Osteocyte (in vitro differentiated cells): ENCODE measurements around the gene FGF14. TPM values are rescaled to one million over a fixed set of nuclear protein-coding genes. Genes with fewer than 3 reads are reported as not detected.

ENCODE experiments used
- DNase-seq: peaks from one replicate; pipeline ENCODE4 v3.0.0; 2021; ENCODE audit warnings: mixed read lengths; ENCODE audit not compliant: unreplicated experiment; ENCODE audit errors: extremely low spot score
- H3K27ac Mint-ChIP-seq: one replicate; pipeline ENCODE4 v1.8.0; 2021; ENCODE audit warnings: mild to moderate bottlenecking, mixed read lengths; ENCODE audit not compliant: unreplicated experiment
- H3K27me3 Mint-ChIP-seq: one replicate; pipeline ENCODE4 v1.8.0; 2021; ENCODE audit warnings: mixed read lengths; ENCODE audit not compliant: unreplicated experiment
- H3K36me3 Mint-ChIP-seq: one replicate; pipeline ENCODE4 v1.8.0; 2021; ENCODE audit warnings: mixed read lengths; ENCODE audit not compliant: unreplicated experiment
- H3K4me1 Mint-ChIP-seq: one replicate; pipeline ENCODE4 v1.8.0; 2021; ENCODE audit warnings: mixed read lengths; ENCODE audit not compliant: unreplicated experiment
- H3K4me3 Mint-ChIP-seq: one replicate; pipeline ENCODE4 v1.8.0; 2021; ENCODE audit warnings: mild to moderate bottlenecking, moderate library complexity, mixed read lengths; ENCODE audit not compliant: unreplicated experiment
- H3K9me3 Mint-ChIP-seq: one replicate; pipeline ENCODE4 v1.8.0; 2021; ENCODE audit warnings: mixed read lengths; ENCODE audit not compliant: unreplicated experiment
- total RNA-seq: library from RNA; stranded (reverse); gene quantifications from 2 replicates; pipeline ENCODE4 v1.2.1, GENCODE V29; 2021
- TF ChIP-seq, protein P1 (sequence below): fragments of 200-600 bp; sonication (generic); IDR thresholded peaks from 2 replicates; pipeline ENCODE4 v1.5.0; 2021; ENCODE audit warnings: antibody characterized with exemption, mild to moderate bottlenecking, moderate library complexity

FGF14 gene
- total RNA-seq, 1 donor from 2014 or later = 0.24 TPM

DNA sequence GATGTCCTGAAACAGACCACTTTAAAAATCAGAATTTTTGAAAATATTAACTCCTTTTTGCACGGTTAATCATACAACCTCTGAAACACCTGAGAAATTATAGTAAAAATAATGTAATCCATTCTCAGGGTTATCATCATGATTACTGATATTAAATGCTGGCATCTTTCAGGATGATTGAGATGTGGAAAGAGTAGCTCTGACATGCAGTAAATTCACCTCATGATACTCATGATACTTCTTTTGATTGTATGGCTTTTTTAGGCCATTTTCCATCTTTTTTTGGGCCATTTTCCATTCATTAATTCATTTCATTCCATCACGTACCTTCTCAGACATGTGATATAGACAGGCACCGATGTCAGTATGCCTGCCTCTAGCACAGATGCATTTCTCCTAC, 85.1 kb downstream of the FGF14 start:
- H3K4me3 Mint-ChIP-seq = no peak overlapping the region
- H3K27me3 Mint-ChIP-seq = peaks cover 6% of the 10 kb centered on the region
- H3K27ac Mint-ChIP-seq = no peak overlapping the region
- TF ChIP-seq, protein P1, sequence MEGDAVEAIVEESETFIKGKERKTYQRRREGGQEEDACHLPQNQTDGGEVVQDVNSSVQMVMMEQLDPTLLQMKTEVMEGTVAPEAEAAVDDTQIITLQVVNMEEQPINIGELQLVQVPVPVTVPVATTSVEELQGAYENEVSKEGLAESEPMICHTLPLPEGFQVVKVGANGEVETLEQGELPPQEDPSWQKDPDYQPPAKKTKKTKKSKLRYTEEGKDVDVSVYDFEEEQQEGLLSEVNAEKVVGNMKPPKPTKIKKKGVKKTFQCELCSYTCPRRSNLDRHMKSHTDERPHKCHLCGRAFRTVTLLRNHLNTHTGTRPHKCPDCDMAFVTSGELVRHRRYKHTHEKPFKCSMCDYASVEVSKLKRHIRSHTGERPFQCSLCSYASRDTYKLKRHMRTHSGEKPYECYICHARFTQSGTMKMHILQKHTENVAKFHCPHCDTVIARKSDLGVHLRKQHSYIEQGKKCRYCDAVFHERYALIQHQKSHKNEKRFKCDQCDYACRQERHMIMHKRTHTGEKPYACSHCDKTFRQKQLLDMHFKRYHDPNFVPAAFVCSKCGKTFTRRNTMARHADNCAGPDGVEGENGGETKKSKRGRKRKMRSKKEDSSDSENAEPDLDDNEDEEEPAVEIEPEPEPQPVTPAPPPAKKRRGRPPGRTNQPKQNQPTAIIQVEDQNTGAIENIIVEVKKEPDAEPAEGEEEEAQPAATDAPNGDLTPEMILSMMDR = no peak
- DNase-seq = no peak
- no peaks in the 10 kb centered on the region for H3K9me3 Mint-ChIP-seq
- H3K36me3 Mint-ChIP-seq = no peaks in the 10 kb centered on the region
- H3K4me1 Mint-ChIP-seq = peaks cover 1% of the 10 kb centered on the region

DNA sequence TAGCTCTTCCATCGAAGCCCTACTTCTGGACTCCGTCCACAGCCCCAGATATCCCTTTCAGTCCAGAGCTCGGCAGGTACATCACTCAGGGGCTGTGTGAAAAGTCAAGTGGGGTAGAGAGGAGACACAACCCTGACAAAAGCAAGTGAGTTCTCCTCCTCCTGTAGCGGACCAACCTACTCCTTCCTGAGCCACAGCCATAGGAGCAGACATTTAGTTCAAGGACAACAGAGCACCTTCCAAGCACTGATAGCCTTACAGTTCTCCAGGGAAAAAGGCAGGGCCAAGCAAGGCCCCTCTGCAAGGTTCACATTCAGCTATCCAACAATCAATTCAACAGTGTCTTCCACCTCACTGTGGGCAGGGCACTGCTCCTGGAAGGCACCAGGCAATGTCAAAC, 89.0 kb downstream of the FGF14 start:
- no peak for DNase-seq
- Mint-ChIP-seq H3K27ac (no peak overlapping the region), H3K9me3 (no peaks in the 10 kb centered on the region), H3K4me1 (peaks cover 4% of the 10 kb centered on the region), H3K36me3 (no peaks in the 10 kb centered on the region), H3K27me3 (peaks cover 13% of the 10 kb centered on the region), H3K4me3 (no peak overlapping the region)
- TF ChIP-seq, protein P1 = no peak

DNA sequence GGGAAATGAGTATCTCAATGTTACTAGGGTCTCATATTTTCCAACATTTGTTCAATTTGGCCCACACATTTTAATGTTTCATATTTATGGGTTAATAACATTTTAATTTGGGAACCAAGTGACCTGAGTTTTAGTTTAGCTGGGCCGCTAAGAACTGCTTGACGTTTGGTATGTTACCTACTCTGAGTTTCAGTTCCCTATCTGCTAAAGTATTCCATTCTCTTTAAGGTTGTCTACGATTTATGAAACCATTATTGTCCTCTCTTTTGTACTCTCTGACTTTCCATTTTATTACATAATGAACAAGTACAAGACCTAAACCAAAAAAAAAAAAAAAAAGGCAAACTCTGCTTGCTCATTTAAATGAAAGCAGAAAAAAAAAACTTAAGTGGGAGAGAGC, 89.9 kb downstream of the FGF14 start:
- TF ChIP-seq, protein P1 = no peak
- Mint-ChIP-seq H3K4me3 (no peak overlapping the region), H3K27ac (no peak overlapping the region), H3K36me3 (no peaks in the 10 kb centered on the region), H3K9me3 (no peaks in the 10 kb centered on the region), H3K4me1 (peaks cover 3% of the 10 kb centered on the region), H3K27me3 (peaks cover 13% of the 10 kb centered on the region)
- no peak for DNase-seq

DNA sequence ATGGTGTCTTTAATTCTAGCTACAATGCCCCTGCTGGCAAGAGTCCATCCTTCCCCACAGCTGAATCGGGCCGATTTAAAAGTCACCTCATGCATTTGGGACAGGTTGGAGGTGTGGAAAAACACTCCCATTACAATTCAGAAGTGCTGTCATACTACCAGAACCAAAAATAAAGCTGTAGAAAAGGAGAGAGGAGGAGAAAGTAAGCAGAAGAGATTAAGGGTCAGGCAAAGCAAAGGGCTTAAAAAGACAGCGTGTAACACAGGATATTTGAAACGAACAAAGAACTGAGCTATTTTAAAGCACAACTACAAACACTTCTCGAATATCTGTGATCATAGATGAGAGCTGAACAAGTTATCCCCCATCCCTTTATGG, 90.4 kb downstream of the FGF14 start:
- no peak for DNase-seq
- H3K27me3 Mint-ChIP-seq = peaks cover 13% of the 10 kb centered on the region
- no peaks in the 10 kb centered on the region for H3K36me3 Mint-ChIP-seq
- H3K4me3 Mint-ChIP-seq = no peak overlapping the region
- H3K9me3 Mint-ChIP-seq = no peaks in the 10 kb centered on the region
- H3K27ac Mint-ChIP-seq = no peak overlapping the region
- H3K4me1 Mint-ChIP-seq = peaks cover 3% of the 10 kb centered on the region
- TF ChIP-seq, protein P1 = no peak

DNA sequence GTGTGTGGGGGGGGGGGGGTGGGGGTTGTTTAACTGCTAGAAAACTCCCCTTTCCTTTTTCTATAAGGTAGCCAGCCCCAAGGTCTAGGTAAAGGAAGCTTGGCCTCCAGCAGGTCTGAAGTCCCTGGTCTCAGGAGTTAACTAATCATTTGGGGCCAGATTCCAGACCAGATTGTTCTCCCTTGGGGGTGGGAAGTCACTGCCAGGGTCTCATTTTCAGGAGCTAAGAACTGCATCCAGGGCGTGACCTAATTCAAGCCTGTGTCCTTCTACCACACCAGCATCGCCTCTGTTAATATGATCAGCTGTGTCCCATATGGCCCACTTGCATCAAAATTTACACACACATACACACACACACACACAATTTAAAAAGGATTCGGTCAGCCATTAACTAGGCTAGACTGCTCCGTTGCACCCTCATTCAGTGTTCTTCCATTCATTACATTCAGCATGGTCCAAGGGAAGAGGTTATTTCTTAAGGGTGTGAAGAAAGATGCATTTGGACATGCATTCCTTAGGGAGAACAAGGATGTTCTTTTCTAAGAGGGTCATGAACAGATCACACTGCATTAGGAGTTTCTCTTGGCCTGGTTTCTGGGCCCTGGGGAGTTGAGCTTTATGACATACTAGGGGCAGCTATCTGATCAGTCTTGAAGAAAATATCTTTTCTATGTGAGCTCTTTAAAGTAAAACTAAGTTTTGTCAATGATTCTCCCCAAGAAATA, 91.0 kb downstream of the FGF14 start:
- TF ChIP-seq, protein P1 = no peak
- Mint-ChIP-seq H3K36me3 (no peaks in the 10 kb centered on the region), H3K9me3 (no peaks in the 10 kb centered on the region), H3K27ac (no peak overlapping the region), H3K4me3 (no peak overlapping the region), H3K4me1 (peaks cover 3% of the 10 kb centered on the region), H3K27me3 (peaks cover 13% of the 10 kb centered on the region)
- DNase-seq = no peak
